NCI-H82 treated with DMSO at 0.1 percent for 48 hours (cell line): ENCODE results near the gene RPRD1B.
A peak's percentile ranks its signal among the peaks of the same experiment; 100 is the strongest.
"Not testable (repeated sequence)": the region's sequence is repeated elsewhere in the genome, so short reads cannot be mapped to it uniquely, and the experiment has no call there.

Source experiments
- DNase-seq: peaks from one replicate; lab custom pipeline; 2025; ENCODE audit not compliant: unreplicated experiment; lab: John Stamatoyannopoulos, UW

RPRD1B gene

GRCh38 chr20:38098952-38099351 lies 65.4 kb downstream of the RPRD1B start:
- no peak for DNase-seq

- DNase-seq: not testable (repeated sequence)
Observed at GRCh38 chr20:38102206-38102605, 68.7 kb downstream of the RPRD1B start.

GRCh38 chr20:38104285-38104684 lies 70.7 kb downstream of the RPRD1B start:
- peak; percentile 60 for DNase-seq

GRCh38 chr20:38106461-38106860 lies 72.9 kb downstream of the RPRD1B start:
- no peak for DNase-seq

- DNase-seq: not testable (repeated sequence)
Observed at GRCh38 chr20:38107386-38107785, 73.8 kb downstream of the RPRD1B start.

- DNase-seq: not testable (repeated sequence)
Observed at GRCh38 chr20:38107916-38108315, 74.4 kb downstream of the RPRD1B start.

GRCh38 chr20:38108438-38108985 lies 75.0 kb downstream of the RPRD1B start:
- DNase-seq: peak; percentile 45

GRCh38 chr20:38108986-38109541 lies 75.5 kb downstream of the RPRD1B start:
- no peak for DNase-seq

GRCh38 chr20:38109591-38110524 lies 76.3 kb downstream of the RPRD1B start:
- DNase-seq: no peak

GRCh38 chr20:38110525-38111178 lies 77.1 kb downstream of the RPRD1B start:
- DNase-seq: no peak

- DNase-seq: no peak
Observed at GRCh38 chr20:38111366-38112232, 78.1 kb downstream of the RPRD1B start.

- DNase-seq: no peak
Observed at GRCh38 chr20:38112261-38112929, 78.8 kb downstream of the RPRD1B start.

GRCh38 chr20:38112930-38113294 lies 79.4 kb downstream of the RPRD1B start:
- DNase-seq: no peak

GRCh38 chr20:38113401-38114325 lies 80.1 kb downstream of the RPRD1B start:
- DNase-seq: peak; percentile 38

- DNase-seq: no peak
Observed at GRCh38 chr20:38114353-38114791, 80.8 kb downstream of the RPRD1B start.

GRCh38 chr20:38115205-38115604 lies 81.7 kb downstream of the RPRD1B start:
- DNase-seq: no peak

- no peak for DNase-seq
Observed at GRCh38 chr20:38115896-38116295, 82.3 kb downstream of the RPRD1B start.

GRCh38 chr20:38116409-38117165 lies 83.0 kb downstream of the RPRD1B start:
- no peak for DNase-seq
